NCI-H2227 treated with DMSO at 0.1 percent for 48 hours (cell line): ENCODE data around the gene SCIMP.
A peak's percentile ranks its signal among the peaks of the same experiment; 100 is the strongest.
"Not testable (repeated sequence)": the region's sequence is repeated elsewhere in the genome, so short reads cannot be mapped to it uniquely, and the experiment has no call there.

Experiments used
- DNase-seq: peaks from one replicate; lab custom pipeline; 2025; lab: John Stamatoyannopoulos, UW

The SCIMP gene

GRCh38 chr17:5234645-5235576, at the start of gene SCIMP:
Gene SCIMP, minus strand, starts transcription at chr17:5234860. Its CDS starts 105 bp downstream, at chr17:5234755.
- DNase-seq = no peak

- DNase-seq = no peak
Measured at GRCh38 chr17:5283571-5284315, 49.1 kb upstream of the SCIMP start.

GRCh38 chr17:5282642-5283217, 48.1 kb upstream of the SCIMP start:
- no peak for DNase-seq

GRCh38 chr17:5281814-5282641, 47.4 kb upstream of the SCIMP start, which contains the start of gene RABEP1:
Gene RABEP1, plus strand, starts transcription at chr17:5282284. Its CDS starts 203 bp downstream, at chr17:5282487.
- peak; percentile 67 for DNase-seq

- no peak for DNase-seq
Measured at GRCh38 chr17:5272322-5272721, 37.7 kb upstream of the SCIMP start.

- DNase-seq = no peak
Measured at GRCh38 chr17:5269241-5269960, 34.7 kb upstream of the SCIMP start.

- DNase-seq = no peak
Measured at GRCh38 chr17:5264893-5265292, 30.2 kb upstream of the SCIMP start.

- DNase-seq = no peak
Measured at GRCh38 chr17:5263441-5263840, 28.8 kb upstream of the SCIMP start.

GRCh38 chr17:5262416-5262991, 27.8 kb upstream of the SCIMP start:
- no peak for DNase-seq

- no peak for DNase-seq
Measured at GRCh38 chr17:5260542-5260941, 25.9 kb upstream of the SCIMP start.

GRCh38 chr17:5257124-5257523, 22.5 kb upstream of the SCIMP start:
- DNase-seq = no peak

- no peak for DNase-seq
Measured at GRCh38 chr17:5254903-5255521, 20.4 kb upstream of the SCIMP start.

- no peak for DNase-seq
Measured at GRCh38 chr17:5254414-5254813, 19.8 kb upstream of the SCIMP start.

- peak; percentile 56 for DNase-seq
Measured at GRCh38 chr17:5249615-5250014, 15.0 kb upstream of the SCIMP start.

GRCh38 chr17:5248821-5249479, 14.3 kb upstream of the SCIMP start:
- DNase-seq = no peak

- DNase-seq = no peak
Measured at GRCh38 chr17:5247621-5248020, 13.0 kb upstream of the SCIMP start.

GRCh38 chr17:5241861-5242671, 7.4 kb upstream of the SCIMP start:
- no peak for DNase-seq

- not testable (repeated sequence) for DNase-seq
Measured at GRCh38 chr17:5239769-5240168, 5.1 kb upstream of the SCIMP start.

GRCh38 chr17:5238333-5238732, 3.7 kb upstream of the SCIMP start:
- no peak for DNase-seq
